ENCODE measurements around the gene NF2.

NF2 gene

DNA sequence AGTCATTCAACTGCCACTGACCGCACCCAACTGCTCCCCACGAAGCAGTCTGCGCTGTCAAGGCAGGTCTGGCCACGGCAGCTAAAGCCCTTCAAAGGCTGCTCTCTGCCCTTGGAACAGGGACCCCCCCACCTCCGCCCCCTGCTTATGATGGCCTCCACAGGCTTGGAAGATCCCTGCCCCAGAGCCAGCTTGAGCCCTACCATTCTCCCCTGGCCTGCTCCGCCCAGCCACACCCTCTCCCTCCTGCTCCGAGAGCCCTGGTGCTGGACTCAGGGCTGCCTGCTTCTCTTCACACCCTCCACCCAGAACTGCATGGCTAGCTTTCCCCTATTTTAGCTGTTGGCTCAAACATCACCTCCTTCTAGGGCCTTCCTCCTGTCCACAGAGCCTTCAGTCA lies 144.4 kb downstream of the NF2 start:
- no peaks in the 10 kb centered on the region for H3K27me3 Mint-ChIP-seq
- peaks cover 26% of the 10 kb centered on the region for H3K4me1 Mint-ChIP-seq
- no peaks in the 10 kb centered on the region for H3K9me3 Mint-ChIP-seq
- H3K36me3 Mint-ChIP-seq: peaks cover 6% of the 10 kb centered on the region
- H3K4me3 Mint-ChIP-seq: no peak overlapping the region
- H3K27ac Mint-ChIP-seq: no peak overlapping the region
